Memory B cell (primary cell): ENCODE data around the gene ZC2HC1C.

ENCODE experiments used
- ATAC-seq: fragments of 150-1000 bp; cut with Tn5 transposase; 2 replicates; pipeline ENCODE4 v1.10.0; 2021; ENCODE audit warnings: low read depth, mild to moderate bottlenecking, moderate library complexity
- DNase-seq, 2 donors: peaks; one replicate each; pipeline ENCODE4 v3.0.0; 2022; ENCODE audit warnings: low spot score in 2 of 2
- H3K27ac Mint-ChIP-seq: one replicate; pipeline ENCODE4 v1.8.0; 2022; ENCODE audit warnings: mild to moderate bottlenecking, moderate library complexity, mixed read lengths
- H3K27me3 Mint-ChIP-seq: one replicate; pipeline ENCODE4 v1.8.0; 2022; ENCODE audit warnings: mixed read lengths
- H3K36me3 Mint-ChIP-seq: one replicate; pipeline ENCODE4 v1.8.0; 2022; ENCODE audit warnings: mild to moderate bottlenecking, mixed read lengths
- H3K4me1 Mint-ChIP-seq: one replicate; pipeline ENCODE4 v1.8.0; 2022; ENCODE audit warnings: mixed read lengths
- H3K4me3 Mint-ChIP-seq: one replicate; pipeline ENCODE4 v1.8.0; 2022; ENCODE audit warnings: mild to moderate bottlenecking, moderate library complexity, mixed read lengths
- H3K9me3 Mint-ChIP-seq: one replicate; pipeline ENCODE4 v1.8.0; 2022; ENCODE audit warnings: mixed read lengths

Gene ZC2HC1C

DNA sequence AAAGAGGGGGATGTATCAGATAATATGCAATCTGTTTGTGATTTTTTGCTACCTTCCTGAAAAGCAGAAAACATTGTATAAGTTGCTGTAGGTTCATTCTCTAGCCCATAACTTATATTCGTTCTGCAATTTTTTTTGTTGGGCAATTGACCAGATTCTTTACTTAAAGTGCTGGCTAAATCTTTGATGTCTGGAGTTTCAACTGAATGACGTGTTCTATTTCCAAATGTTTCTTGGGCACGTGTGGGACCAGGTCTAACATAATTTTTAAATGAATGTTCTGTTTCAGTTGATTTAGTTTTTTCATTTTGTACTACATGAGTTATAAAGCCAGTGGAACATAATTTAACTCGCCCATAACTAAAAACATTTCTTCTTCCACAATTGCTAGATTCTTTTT is 21.9 kb upstream of the ZC2HC1C start:
- peaks cover 5% of the 10 kb centered on the region for H3K36me3 Mint-ChIP-seq
- DNase-seq (no peak), ATAC-seq (no peak)
- H3K4me3 Mint-ChIP-seq, result no peak overlapping the region
- H3K27me3 Mint-ChIP-seq, result no peaks in the 10 kb centered on the region
- H3K9me3 Mint-ChIP-seq, result no peaks in the 10 kb centered on the region
- peaks cover 25% of the 10 kb centered on the region for H3K4me1 Mint-ChIP-seq
- H3K27ac Mint-ChIP-seq, result no peak overlapping the region

DNA sequence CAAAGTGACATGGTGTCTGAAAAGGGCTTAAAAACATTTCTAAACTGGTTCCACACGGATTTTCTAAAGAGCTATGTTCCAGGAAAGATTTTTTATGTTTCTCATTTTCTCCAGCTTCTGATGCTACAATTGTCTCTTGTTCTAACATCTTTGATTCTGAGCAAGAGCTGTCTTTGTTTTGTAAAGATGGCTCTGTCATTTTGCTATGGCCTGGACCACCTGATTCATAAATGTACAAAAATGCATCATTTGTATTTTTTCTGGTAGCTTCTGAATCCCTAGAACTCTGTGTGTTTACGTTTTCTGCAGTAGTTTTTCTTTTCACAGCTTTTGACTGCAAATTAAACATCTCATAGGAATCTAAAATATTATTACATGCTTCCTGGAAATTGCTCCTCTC is 21.3 kb upstream of the ZC2HC1C start:
- Mint-ChIP-seq H3K9me3 (no peaks in the 10 kb centered on the region), H3K27me3 (no peaks in the 10 kb centered on the region), H3K27ac (no peak overlapping the region), H3K4me3 (no peak overlapping the region), H3K36me3 (peaks cover 5% of the 10 kb centered on the region), H3K4me1 (peaks cover 24% of the 10 kb centered on the region)
- ATAC-seq (no peak), DNase-seq (no peak)

DNA sequence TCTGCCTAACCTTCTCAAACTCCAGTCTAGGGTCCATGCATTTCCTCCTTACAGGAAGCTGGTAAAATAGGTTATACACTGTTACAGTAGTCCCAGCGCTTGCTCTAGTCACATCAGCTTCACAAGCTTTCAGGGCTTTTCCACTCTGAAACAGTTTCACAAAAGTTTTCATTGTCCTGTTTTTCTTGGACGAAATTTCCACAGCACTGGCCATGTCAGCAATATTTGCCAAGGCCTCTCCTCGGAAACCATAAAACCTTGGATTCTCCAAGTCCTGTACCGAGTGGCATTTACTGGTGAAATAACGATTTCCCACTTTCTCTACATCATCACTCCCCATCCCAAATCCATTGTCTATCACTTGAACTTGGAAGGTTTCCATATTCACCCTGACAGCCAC is 20.3 kb upstream of the ZC2HC1C start:
- no peaks in the 10 kb centered on the region for H3K9me3 Mint-ChIP-seq
- no peak overlapping the region for H3K4me3 Mint-ChIP-seq
- DNase-seq (no peak), ATAC-seq (no peak)
- no peak overlapping the region for H3K27ac Mint-ChIP-seq
- peaks cover 5% of the 10 kb centered on the region for H3K36me3 Mint-ChIP-seq
- H3K27me3 Mint-ChIP-seq, result no peaks in the 10 kb centered on the region
- H3K4me1 Mint-ChIP-seq, result peaks cover 20% of the 10 kb centered on the region

DNA sequence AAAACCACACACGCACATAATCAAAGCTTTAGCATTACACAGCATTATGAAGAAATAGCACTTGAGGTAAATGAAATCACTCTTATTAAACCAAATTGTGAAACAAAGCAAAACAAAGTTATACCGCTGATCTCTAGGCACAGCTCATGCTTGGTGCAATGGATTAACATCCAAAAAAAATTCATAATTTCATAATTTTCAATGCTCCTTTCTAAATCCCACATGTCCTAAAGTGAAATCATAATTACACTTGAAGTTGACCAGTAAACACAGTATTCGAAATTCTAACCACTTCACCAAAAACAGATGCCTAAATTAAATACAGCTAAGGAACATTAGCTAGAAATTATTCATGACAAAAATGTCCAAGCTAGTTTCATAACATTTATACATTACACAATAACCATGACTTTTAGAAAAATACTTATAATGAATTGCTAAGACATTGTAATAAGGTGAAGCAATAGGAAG is 19.7 kb upstream of the ZC2HC1C start:
- H3K36me3 Mint-ChIP-seq, result peaks cover 5% of the 10 kb centered on the region
- ATAC-seq, result no peak
- H3K4me1 Mint-ChIP-seq, result peaks cover 18% of the 10 kb centered on the region
- no peaks in the 10 kb centered on the region for H3K27me3 Mint-ChIP-seq
- no peak for DNase-seq
- H3K4me3 Mint-ChIP-seq, result peak overlapping the region; percentile 39
- no peak overlapping the region for H3K27ac Mint-ChIP-seq
- H3K9me3 Mint-ChIP-seq, result no peaks in the 10 kb centered on the region

DNA sequence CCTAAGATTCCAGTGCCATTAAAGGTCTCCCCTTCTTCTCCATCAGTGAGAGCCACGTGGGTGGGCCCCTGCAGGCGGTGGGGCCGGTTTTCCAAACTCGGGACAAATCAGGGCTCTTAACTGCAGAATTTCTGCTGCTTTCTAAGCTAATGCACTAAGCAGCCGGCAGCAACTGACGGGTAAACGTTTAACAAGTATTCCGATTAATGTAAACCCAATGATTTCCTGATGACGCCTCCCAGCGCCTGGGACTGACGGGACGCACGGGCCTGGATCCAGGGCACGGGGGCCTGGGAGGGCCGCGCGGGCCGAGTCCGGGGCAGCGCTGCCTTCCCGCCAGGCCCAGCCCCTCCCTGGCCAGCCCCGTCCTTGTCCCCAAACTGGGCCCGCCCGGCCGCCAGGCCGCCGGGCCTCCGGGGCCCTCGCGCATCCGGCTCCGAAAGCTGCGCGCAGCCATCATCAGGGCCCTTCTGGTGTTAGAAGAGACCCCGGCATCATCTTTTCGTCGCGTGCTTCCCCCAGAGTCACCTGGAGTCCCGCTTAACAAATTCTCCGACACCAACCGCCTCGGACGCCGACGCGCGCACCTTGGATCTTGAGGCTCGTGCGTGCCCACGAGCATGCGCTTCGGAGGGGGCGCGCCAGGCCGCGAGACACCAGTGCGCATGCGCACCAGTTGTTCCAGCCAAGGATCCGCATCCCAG is 18.4 kb upstream of the ZC2HC1C start, which contains the start of gene MLH3:
MLH3 (minus strand) TSS at position 616 of the 704 bp plus-strand sequence. CDS start 1,812 bp downstream, outside the sequence.
- peaks cover 5% of the 10 kb centered on the region for H3K36me3 Mint-ChIP-seq
- peak within 1 kb of the TSS; percentile 94 for H3K4me3 Mint-ChIP-seq
- H3K9me3 Mint-ChIP-seq, result no peaks in the 10 kb centered on the region
- ATAC-seq (peak; percentile 90), DNase-seq (peak; percentile 69 to 77)
- H3K27me3 Mint-ChIP-seq, result no peaks in the 10 kb centered on the region
- peak within 1 kb of the TSS; percentile 96 for H3K27ac Mint-ChIP-seq
- peaks cover 15% of the 10 kb centered on the region for H3K4me1 Mint-ChIP-seq

DNA sequence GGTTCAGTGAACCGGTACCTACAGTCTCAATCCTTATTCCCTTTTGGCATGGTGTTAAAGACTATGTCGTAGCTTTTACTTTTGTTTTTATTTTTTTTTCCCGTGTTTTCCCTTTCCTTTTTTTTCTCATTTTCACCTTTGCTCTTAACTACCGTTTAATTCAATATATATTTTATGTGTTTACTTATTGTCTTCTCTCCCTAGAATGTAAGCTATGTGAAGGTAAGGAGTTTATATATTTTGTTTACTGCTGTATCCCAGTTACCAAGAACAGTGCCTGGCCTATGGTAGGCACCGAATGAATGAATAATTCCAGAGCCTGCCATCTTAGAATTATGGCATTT is 17.9 kb upstream of the ZC2HC1C start:
- Mint-ChIP-seq H3K4me3 (peak overlapping the region; percentile 94), H3K27ac (peak overlapping the region; percentile 96), H3K4me1 (peaks cover 11% of the 10 kb centered on the region), H3K36me3 (peaks cover 5% of the 10 kb centered on the region), H3K9me3 (no peaks in the 10 kb centered on the region), H3K27me3 (no peaks in the 10 kb centered on the region)
- DNase-seq (no peak), ATAC-seq (no peak)

DNA sequence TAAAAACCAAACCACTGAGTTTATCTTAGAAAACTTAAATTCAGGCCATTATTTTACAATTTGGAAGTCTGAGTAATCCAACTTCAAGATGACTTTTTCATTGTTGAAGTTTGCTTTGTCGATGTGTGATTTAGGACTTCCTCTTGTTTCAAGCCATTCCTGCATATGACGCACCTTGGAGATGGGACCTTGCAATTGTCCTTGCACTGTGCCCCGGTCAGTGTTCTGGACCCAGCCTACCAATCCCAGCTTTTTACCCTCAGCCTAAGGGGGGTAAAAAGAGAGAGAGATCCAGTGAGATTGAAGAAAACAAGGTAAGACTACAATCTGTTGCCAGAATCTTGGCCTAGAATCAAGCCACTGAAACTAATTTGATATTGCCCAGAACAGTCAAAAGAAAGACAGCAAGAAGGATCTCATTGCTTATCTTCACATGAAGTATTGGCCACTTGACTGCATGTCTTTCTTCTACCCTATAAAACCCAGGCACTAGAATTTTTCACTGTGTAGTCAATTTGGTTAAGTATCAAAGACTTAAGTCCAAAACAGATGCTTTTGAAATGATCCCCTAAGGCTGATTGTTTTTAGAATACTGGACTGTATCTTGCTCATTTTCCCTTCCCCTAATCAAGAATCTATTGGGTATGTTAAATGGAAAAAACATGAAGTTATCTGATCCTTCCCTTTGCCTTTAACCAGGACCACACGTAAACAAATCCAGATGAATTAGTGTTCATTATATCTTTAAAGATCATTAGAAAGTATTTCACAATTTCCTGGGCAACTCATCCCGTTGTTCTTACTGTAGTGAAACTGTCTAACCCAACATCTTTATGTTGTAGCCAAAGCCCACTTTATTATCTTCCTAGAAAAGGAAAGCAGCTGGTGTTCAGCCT is 15.8 kb upstream of the ZC2HC1C start:
- no peak for ATAC-seq
- Mint-ChIP-seq H3K27me3 (no peaks in the 10 kb centered on the region), H3K27ac (no peak overlapping the region), H3K36me3 (peaks cover 2% of the 10 kb centered on the region), H3K4me1 (peaks cover 9% of the 10 kb centered on the region), H3K9me3 (no peaks in the 10 kb centered on the region), H3K4me3 (no peak overlapping the region)
- no peak for DNase-seq

DNA sequence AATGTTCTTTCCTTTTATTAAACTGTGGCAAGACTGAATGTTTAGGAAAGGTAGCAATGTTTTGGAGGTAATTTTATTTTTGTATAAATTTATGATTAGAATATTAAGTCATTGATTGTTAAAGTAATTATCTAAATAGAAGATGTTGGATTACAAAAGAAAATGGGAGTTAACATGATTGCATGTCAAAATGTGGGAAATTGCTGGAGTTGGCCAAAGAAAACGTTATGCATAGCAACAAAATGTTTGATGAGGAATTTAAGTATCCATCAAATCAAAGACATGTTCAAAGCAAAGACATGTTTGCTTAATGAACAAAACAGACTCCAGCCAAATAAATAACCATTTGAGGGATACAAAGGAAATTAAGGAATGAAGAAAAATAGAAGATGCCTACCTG is 15.0 kb upstream of the ZC2HC1C start:
- ATAC-seq, result no peak
- Mint-ChIP-seq H3K4me3 (no peak overlapping the region), H3K36me3 (peaks cover 2% of the 10 kb centered on the region), H3K27me3 (no peaks in the 10 kb centered on the region), H3K9me3 (no peaks in the 10 kb centered on the region), H3K27ac (no peak overlapping the region), H3K4me1 (peaks cover 6% of the 10 kb centered on the region)
- DNase-seq, result no peak

DNA sequence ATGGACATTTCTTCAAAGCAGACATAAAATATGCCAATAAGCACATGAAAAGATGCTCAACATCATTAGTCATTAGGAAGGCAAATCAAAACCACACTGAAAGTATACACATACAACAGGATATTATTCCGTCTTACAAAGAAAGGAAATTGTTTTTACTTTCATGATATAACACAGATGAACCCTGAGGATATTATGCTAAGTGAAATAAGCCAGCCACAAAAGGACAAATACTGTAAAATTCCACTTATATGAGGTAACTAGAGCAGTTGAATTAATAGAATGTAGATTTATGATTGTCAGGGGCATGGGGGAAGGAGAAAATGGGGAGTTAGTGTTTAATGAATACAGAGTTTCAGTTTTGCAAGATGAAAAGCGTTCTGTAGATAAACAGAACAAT is 9.8 kb upstream of the ZC2HC1C start:
- DNase-seq (no peak), ATAC-seq (no peak)
- no peaks in the 10 kb centered on the region for H3K27me3 Mint-ChIP-seq
- H3K4me1 Mint-ChIP-seq, result peaks cover 17% of the 10 kb centered on the region
- no peaks in the 10 kb centered on the region for H3K9me3 Mint-ChIP-seq
- H3K27ac Mint-ChIP-seq, result peak overlapping the region; percentile 19
- peaks cover 8% of the 10 kb centered on the region for H3K36me3 Mint-ChIP-seq
- H3K4me3 Mint-ChIP-seq, result no peak overlapping the region

DNA sequence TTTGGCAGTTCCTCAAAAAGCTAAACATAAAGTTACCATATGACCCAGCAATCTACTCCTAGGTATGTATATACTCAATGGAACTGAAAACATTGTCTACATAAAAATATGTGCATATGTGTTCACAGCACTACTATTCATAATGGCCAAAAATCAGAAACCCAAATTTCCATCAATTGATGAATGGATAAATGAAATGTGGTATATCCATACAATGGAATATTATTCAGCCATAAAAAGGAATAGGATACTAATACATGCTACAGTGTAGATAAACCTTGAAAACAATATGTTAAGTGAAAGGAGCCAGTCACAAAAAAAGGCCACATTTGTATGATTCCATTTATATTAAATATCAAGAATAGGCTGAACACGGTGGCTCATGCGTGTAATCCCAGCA is 9.0 kb upstream of the ZC2HC1C start:
- Mint-ChIP-seq H3K27ac (no peak overlapping the region), H3K9me3 (no peaks in the 10 kb centered on the region), H3K27me3 (no peaks in the 10 kb centered on the region), H3K4me3 (no peak overlapping the region), H3K4me1 (peaks cover 17% of the 10 kb centered on the region), H3K36me3 (peaks cover 8% of the 10 kb centered on the region)
- DNase-seq (no peak), ATAC-seq (no peak)

DNA sequence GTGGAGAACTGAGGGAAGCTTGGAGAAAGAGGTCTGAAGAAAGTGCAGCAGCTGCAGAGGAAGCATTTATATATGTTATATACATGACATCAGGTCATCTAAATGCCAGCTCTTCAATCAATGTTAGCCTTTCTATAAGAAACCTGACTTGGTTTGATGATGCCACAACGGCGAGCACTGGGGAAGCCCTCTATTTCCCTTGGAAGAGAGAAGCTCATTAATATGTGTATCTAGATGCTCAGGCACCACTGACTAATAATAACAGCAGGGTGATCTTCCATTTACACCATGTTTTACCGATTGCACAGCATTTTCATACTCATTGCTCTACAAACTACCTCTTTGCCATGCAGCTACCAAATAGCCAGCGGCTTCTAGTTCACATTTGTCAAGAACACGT is 6.4 kb upstream of the ZC2HC1C start:
- no peaks in the 10 kb centered on the region for H3K27me3 Mint-ChIP-seq
- H3K27ac Mint-ChIP-seq, result peak overlapping the region; percentile 85
- H3K4me1 Mint-ChIP-seq, result peaks cover 17% of the 10 kb centered on the region
- DNase-seq, result no peak
- no peaks in the 10 kb centered on the region for H3K9me3 Mint-ChIP-seq
- H3K36me3 Mint-ChIP-seq, result peaks cover 8% of the 10 kb centered on the region
- no peak for ATAC-seq
- H3K4me3 Mint-ChIP-seq, result peak overlapping the region; percentile 90

DNA sequence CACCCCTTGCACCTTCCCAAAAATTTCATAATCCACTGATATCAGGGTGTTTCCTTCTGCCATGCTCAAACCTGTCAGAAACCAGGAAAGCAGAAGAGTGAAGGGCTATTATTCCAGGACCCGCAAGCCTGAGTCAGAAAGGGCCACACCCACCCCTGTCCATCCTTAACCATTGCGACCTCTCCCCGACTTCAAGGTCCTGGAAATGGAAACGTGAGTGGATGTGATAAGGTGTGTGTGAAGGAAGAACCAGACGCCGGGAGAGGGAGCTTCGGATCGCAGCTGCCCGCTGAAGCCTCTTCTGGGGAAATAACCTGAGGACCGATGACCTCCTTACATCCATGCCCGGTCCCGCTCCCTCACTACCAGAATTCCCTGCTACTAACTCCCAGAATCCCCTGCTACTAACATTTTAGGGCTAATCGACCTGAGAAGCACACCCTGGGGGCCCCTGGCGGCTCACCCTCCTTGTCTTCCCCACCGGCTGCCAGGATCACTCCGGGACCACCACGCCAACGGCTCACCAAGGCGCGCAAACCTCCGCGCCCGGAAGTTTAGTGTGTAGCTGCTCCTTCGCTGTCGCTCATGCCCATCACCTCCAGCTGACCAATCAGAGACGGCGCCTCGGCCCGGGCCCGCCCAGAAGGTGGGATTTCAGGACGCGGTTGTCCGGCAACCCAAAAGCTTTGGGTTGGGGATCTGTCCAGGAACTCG is 5.8 kb upstream of the ZC2HC1C start, which contains the start of gene ACYP1:
ACYP1 (minus strand) TSS at position 534 of the 714 bp plus-strand sequence; CDS start at position 63, 471 bp downstream.
- H3K4me3 Mint-ChIP-seq, result peak within 1 kb of the TSS; percentile 90
- DNase-seq, result peak; percentile 88 to 89
- H3K4me1 Mint-ChIP-seq, result peaks cover 17% of the 10 kb centered on the region
- H3K27me3 Mint-ChIP-seq, result no peaks in the 10 kb centered on the region
- peak within 1 kb of the TSS; percentile 85 for H3K27ac Mint-ChIP-seq
- H3K9me3 Mint-ChIP-seq, result no peaks in the 10 kb centered on the region
- H3K36me3 Mint-ChIP-seq, result peaks cover 8% of the 10 kb centered on the region
- peak; percentile 100 for ATAC-seq

DNA sequence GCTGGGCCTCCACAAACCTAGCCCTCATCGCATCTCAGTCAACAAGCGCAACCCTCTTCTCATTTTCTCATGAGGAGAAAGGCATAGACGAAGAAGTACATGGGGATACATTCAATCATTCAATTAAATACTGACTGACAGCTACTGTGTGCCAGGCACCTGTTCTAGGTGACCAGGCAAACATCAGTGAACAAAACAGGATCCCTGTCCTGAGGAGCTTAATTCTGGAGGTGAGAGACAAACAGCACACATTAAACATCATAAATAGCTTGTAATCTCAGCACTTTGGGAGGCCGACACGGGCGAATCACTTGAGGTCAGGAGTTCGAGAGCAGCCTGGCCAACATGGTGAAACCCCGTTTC is 5.3 kb upstream of the ZC2HC1C start:
- peak; percentile 12 for ATAC-seq
- Mint-ChIP-seq H3K4me3 (peak overlapping the region; percentile 90), H3K36me3 (peaks cover 8% of the 10 kb centered on the region), H3K27me3 (no peaks in the 10 kb centered on the region), H3K9me3 (no peaks in the 10 kb centered on the region), H3K4me1 (peaks cover 17% of the 10 kb centered on the region), H3K27ac (peak overlapping the region; percentile 85)
- DNase-seq, result peak in 1 of 2 donors; percentile 10

DNA sequence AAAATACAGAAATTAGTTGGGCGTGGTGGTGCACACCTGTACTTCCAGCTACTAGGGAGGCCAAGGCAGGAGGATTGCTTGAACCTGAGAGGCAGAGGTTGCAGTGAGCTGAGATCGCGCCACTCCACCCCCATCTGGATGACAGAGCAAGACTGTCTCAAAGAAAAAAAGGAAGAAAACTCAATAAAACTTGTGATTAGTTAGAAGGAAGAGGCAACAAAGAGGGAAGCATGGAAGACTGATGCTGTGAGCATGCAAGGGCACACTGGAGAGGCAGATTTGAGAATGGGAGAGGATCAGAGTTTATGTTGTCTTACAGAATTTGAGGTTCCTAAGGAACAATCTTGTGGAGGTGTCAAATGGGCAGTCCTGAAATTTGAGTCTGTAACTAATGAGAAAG is 2.8 kb upstream of the ZC2HC1C start:
- peaks cover 10% of the 10 kb centered on the region for H3K4me1 Mint-ChIP-seq
- no peak for DNase-seq
- H3K4me3 Mint-ChIP-seq, result no peak overlapping the region
- ATAC-seq, result no peak
- no peak overlapping the region for H3K27ac Mint-ChIP-seq
- no peaks in the 10 kb centered on the region for H3K27me3 Mint-ChIP-seq
- no peaks in the 10 kb centered on the region for H3K36me3 Mint-ChIP-seq
- H3K9me3 Mint-ChIP-seq, result no peaks in the 10 kb centered on the region
